GM13976 (cell line): ENCODE results near the gene AKR1A1.
"Not testable (repeated sequence)": the region's sequence is repeated elsewhere in the genome, so short reads cannot be mapped to it uniquely, and the experiment has no call there.

Experiments used
- DNase-seq: peaks from one replicate; pipeline ENCODE4 v3.0.0; 2012; ENCODE audit warnings: low spot score
- CTCF ChIP-seq: IDR thresholded peaks from 2 replicates; pipeline ENCODE4 v1.5.1; 2012; ENCODE audit warnings: borderline replicate concordance, mild to moderate bottlenecking; ENCODE audit not compliant: insufficient read depth; ENCODE audit errors: extremely low read depth, missing control alignments, control extremely low read depth
- in situ Hi-C: fragments of 300-500 bp; cut with MboI; formaldehyde crosslinking; loops from one replicate; pipeline ENCODE4 v1.12.0; 2022; ENCODE audit warnings: low sequenced_read_pairs, mixed read lengths, inconsistent platforms; ENCODE audit not compliant: unreplicated experiment

AKR1A1 gene

GRCh38 chr1:45516465-45516864 lies 34.2 kb upstream of the AKR1A1 start:
- in situ Hi-C loops, result no loop called here
- no peak for TF ChIP-seq CTCF
- DNase-seq, result no peak

DNA sequence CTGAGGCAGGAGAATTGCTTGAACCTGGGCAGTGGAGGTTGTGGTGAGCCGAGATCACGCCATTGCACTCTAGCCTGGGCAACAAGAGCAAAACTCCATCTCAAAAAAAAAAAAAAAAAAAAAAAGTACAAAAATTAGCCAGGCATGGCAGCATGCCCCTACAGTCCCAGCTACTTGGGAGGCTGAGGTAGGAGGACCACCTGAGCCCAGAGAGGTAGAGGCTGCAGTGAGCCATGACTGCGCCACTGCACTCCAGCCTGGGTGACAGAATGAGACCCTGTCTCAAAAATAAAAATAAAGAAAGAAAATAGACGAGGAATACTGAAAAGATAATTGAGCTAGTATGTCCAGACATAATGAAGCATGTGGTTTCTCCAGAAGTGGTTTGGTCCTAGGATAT lies 32.3 kb upstream of the AKR1A1 start:
- in situ Hi-C loops, DNase-seq: not testable (repeated sequence)

GRCh38 chr1:45518910-45519309 lies 31.7 kb upstream of the AKR1A1 start:
- TF ChIP-seq CTCF, result no peak
- no peak for DNase-seq
- in situ Hi-C loops, result no loop called here

DNA sequence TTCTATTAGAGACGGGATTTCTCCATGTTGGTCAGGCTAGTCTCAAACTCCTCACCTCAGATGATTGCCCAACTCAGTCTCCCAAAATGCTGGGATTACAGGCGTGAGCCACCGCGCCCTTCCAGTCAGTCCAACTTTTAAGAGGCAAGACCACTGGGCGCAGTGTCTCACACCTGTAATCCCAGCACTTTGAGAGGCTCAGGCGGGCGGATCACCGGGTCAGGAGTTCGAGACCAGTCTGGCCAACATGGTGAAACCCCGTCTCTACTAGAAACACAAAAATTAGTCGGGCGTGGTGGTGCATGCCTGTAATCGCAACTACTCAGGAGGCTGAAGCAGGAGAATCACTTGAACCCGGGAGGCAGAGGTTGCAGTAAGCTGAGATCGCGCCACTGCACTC lies 30.9 kb upstream of the AKR1A1 start:
- DNase-seq, result not testable (repeated sequence)
- in situ Hi-C loops, result loop anchor here (5.0 kb wide), 1 partner anchor 53 kb away; no protein-coding TSS in a partner anchor

DNA sequence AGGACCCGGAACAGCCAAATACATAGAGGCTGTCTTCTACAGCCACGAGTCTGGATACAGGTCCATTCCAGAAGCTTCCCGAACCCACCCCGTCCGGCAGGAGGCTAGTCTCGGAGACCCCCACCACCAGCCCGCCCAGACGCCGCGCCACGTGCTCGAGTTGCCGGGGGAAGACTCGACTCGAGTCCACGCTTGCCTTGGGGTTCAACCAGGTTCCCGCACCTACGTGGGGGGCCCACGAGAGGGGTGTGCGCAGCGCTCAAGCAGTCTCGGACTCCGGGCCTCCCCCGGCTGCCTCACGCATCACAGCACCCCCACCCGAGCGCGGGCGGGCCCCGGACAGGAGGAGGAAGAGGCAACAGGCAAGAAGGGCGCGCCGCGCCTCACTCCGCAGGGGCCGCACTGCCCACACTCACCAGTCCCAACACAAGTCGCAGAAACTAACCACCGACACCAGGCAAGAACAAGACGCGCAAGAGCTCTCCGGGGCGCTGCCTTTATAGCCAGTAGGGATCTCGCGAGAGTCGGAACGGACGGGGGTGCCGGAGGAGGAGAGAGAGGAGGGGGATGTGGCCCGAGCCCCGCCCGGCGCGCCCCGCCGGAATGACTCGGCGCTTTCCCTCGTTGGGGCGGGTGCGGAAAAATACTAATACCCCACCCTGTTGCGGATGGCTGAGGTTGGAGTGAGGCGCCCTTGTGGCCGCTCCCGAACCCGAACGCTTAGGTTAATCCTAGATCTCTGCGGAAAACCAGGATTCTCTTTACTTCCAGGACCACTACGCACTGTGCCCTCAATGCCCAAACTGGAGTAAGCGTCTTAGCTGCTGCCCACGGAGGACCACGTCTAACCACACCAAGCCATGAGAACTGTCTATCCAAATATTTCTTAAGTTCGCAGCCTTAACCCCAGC lies 29.0 kb upstream of the AKR1A1 start, which contains the start of gene PRDX1:
Gene PRDX1 (minus strand): TSS at position 472 of the 911 bp plus-strand sequence. CDS start 2,841 bp downstream, outside the sequence.
- DNase-seq, result peak; percentile 96
- in situ Hi-C loops, result loop anchor here (5.0 kb wide), 1 partner anchor 51 kb away; no protein-coding TSS in a partner anchor
- TF ChIP-seq CTCF, result no peak

GRCh38 chr1:45522324-45523104 lies 28.1 kb upstream of the AKR1A1 start:
- in situ Hi-C loops, result loop anchor here (5.0 kb wide), 1 partner anchor 50 kb away; no protein-coding TSS in a partner anchor
- peak; percentile 44 for DNase-seq
- TF ChIP-seq CTCF, result no peak

DNA sequence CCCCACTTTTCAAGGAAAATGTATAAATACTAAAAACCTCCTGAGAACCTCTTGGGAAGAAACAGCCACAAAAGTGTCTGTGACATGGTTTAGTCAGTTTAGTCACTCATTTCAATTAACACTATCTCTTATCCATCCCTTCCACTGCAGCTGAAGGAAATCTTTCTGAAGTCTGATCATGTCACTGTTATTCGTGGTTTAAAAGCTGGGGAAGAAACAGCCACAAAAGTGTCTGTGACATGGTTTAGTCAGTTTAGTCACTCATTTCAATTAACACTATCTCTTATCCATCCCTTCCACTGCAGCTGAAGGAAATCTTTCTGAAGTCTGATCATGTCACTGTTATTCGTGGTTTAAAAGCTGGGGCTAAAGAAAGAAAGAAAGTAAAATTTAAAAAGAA lies 27.1 kb upstream of the AKR1A1 start:
- in situ Hi-C loops, result loop anchor here (5.0 kb wide), 1 partner anchor 49 kb away; no protein-coding TSS in a partner anchor
- DNase-seq, result not testable (repeated sequence)

- DNase-seq, result not testable (repeated sequence)
- in situ Hi-C loops, result loop anchor here (5.0 kb wide), 1 partner anchor 48 kb away; no protein-coding TSS in a partner anchor
Observed at GRCh38 chr1:45523975-45524374, 26.7 kb upstream of the AKR1A1 start.
